Stimulated activated CD8-positive, alpha-beta memory T cell treated with anti-CD3 and anti-CD28 coated beads, Interleukin-4, amount 100 ng/mL, for 24 hours (primary cell): Measurements from ENCODE around the gene PCK1.
"Not testable (repeated sequence)": the region's sequence is repeated elsewhere in the genome, so short reads cannot be mapped to it uniquely, and the experiment has no call there.

Experiments
- DNase-seq: peaks from one replicate; pipeline ENCODE4 v3.0.0-alpha.2; 2020; ENCODE audit warnings: low read depth

Gene PCK1

GRCh38 chr20:57560554-57561355 is at the start of gene PCK1:
Gene PCK1, plus strand, starts transcription at chr20:57561110. Its CDS starts 302 bp downstream, at chr20:57561412.
- no peak for DNase-seq

GRCh38 chr20:57511709-57512108 is 49.2 kb upstream of the PCK1 start:
- DNase-seq: not testable (repeated sequence)

DNA sequence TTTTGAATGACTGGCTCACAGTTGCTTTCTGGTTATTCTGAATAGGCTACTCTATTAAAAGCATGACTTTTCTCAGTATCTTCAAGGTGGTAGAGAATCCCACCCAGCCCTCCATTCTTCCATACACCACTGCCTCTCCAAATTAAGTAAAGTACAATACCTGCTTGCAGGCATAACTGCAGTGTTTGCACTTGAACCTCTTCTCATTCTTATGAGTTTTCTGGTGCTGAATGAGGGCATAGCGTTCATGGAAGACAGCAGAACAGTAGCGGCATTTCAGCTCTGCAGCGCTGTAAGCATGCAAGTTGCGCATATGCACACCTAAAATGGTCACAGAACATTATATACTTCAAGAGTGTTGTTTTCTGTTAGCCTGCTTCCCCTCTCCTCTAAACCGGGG is 48.5 kb upstream of the PCK1 start:
- no peak for DNase-seq

DNA sequence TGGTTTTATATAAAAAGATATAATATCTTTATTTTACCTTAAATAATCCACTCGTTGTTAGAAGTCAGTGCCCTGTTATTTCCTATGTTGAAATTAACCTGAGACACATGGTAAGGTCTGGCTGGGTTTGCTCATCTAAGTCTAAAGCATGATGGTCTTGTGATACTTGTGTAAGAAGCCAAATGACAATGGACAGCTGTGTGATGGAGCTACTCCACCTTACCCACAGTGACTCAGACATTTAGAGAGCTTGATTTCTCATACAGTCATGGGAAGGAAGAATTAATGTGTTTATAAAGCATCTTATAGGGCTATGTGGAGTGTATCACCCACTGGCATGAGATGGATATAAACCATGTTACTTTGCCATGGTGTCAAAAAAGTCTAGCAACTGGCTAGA is 47.7 kb upstream of the PCK1 start:
- no peak for DNase-seq

DNA sequence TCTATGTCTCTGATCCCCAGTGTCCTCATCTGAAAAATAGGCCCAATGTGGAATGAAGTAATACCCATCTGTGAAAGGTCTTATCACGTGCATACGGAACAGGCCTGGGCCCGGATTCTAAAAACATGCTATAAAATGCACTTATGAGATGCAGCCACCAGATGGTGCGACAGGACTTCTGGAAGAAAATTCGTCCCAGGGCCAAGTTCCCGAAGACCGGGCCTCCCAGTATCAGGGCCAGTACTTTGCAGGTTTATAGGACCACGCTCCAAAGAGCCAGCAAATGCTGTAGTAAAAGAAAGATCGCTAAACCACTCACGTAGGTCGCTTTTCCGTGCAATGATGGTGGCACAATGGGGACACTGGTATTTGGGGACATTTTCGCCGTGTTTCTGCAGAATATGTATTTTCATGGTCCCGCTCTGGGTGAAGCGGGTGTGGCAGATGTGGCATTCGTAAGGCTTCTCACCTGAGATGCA is 46.6 kb upstream of the PCK1 start:
- DNase-seq: no peak

GRCh38 chr20:57517904-57518303 is 43.0 kb upstream of the PCK1 start:
- DNase-seq: no peak

GRCh38 chr20:57522380-57523140 is 38.4 kb upstream of the PCK1 start:
- DNase-seq: no peak

DNA sequence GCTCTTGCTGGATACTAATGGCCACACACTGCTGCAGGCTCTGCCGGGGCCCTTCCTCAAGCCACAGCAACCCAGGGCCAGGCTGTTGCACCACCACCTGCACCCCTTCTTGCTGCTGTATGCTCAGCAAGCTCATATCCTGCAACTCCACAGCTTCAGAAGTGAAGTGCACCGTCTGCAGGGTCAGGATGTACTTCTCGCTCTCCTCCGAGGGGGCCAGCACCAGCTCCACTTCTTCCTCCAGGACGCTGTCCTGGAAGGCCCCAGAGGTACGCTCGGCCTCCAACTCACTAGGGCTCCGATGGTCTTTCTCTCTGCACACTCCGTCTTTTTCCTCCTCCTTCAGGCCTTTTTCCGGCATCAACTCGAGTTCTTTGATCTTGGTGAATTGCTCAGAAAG is 37.1 kb upstream of the PCK1 start:
- DNase-seq: no peak

DNA sequence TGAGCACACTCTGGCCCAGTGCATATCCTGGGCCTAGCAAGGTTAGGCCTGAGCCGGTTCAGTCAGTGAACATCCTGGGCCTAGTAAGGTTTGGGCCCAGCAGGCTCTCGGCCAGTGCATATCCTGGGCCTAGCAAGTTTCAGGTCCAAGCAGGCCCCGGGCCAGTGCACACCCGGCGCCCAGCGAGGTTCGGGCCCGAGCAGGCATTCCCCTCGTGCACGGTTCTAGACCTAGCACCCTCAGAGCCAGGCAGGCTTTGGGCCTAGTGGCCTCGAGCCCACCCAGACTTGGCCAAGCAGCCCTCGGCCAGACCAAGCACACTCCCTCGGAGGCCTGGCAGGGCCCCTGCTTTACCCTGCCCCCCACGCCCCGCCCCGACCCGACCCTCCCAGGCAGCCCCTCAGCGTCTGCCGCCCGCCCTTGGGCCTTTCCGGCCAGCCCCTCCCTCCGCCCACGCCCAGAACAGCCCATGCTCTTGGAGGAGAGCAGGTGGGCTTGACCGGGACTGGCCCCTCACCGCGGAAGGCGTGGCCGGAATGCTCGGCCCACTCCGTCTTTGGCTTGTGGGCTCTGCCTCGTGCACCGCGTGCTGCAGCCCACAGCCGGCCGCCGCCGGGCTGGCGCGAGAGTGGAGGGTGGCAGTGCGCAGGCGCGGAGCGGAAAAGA is 36.3 kb upstream of the PCK1 start, which contains the start of gene CTCFL:
TSS of gene CTCFL (minus strand) at position 630 of the 666 bp plus-strand sequence. CDS start 935 bp downstream, outside the sequence.
- no peak for DNase-seq

GRCh38 chr20:57525328-57526086 is 35.4 kb upstream of the PCK1 start:
- DNase-seq: no peak

- DNase-seq: no peak
Observed at GRCh38 chr20:57526087-57526884, 34.6 kb upstream of the PCK1 start.

GRCh38 chr20:57526885-57527460 is 33.9 kb upstream of the PCK1 start:
- DNase-seq: no peak

GRCh38 chr20:57527728-57528127 is 33.2 kb upstream of the PCK1 start:
- DNase-seq: no peak

GRCh38 chr20:57528148-57528547 is 32.8 kb upstream of the PCK1 start:
- DNase-seq: no peak

GRCh38 chr20:57529160-57529585 is 31.7 kb upstream of the PCK1 start:
- DNase-seq: no peak

- no peak for DNase-seq
Observed at GRCh38 chr20:57529810-57530209, 31.1 kb upstream of the PCK1 start.

GRCh38 chr20:57530327-57530981 is 30.5 kb upstream of the PCK1 start:
- DNase-seq: no peak

DNA sequence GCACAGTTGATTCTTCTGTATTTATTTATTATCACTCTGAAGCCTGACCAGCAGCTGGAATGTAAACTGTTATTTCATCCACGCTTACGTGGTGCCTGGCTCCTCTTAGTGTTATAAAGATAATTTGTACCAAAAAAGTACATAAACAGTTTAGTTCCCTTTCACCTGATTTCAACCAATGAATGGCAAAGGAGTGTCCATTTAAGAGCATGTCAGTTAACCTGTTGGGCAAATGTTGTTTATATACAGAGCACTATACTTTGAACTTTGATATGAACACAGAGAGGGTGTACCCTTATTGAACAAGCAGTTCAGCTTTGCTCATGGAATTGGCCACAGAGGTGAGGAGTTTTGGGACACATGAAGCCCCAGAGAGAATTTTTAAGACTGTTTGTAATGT is 28.8 kb upstream of the PCK1 start:
- DNase-seq: no peak

- DNase-seq: no peak
Observed at GRCh38 chr20:57535297-57535696, 25.6 kb upstream of the PCK1 start.

DNA sequence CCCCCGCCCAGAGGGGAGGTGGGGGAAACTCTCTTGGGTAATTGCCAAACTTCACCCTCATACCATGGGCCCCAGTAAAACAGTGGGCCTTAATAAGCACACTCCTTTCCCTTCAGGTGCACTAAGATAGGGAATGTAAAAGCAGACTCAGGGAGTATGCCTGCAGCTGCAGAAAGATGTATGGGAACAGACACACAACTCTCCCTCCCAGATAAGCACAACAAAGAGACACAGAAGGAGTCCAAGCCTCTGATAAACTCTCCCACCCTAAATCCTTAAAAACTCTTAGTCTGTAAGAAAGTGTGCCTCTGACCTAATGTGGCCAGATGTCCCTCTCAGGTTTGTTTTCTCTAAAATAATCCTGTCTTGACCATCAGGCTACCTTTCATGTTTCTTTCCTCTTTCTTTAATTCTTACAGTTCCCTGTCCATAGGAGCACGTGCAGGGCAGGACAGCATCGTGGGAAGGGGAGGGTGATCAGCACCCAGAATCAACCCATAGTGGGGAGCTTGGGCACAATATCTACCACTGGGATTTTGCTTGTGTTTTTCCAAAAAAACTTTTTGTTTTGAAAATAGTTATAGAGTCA is 24.7 kb upstream of the PCK1 start:
- DNase-seq: no peak
